Measurements from ENCODE around the gene SMURF1. TPM values are rescaled to one million over a fixed set of nuclear protein-coding genes. Genes with fewer than 3 reads are reported as not detected.

SMURF1 gene
- total and polyA plus RNA-seq, 4 donors: 2.9 to 16.8 (median 5.9) TPM

DNA sequence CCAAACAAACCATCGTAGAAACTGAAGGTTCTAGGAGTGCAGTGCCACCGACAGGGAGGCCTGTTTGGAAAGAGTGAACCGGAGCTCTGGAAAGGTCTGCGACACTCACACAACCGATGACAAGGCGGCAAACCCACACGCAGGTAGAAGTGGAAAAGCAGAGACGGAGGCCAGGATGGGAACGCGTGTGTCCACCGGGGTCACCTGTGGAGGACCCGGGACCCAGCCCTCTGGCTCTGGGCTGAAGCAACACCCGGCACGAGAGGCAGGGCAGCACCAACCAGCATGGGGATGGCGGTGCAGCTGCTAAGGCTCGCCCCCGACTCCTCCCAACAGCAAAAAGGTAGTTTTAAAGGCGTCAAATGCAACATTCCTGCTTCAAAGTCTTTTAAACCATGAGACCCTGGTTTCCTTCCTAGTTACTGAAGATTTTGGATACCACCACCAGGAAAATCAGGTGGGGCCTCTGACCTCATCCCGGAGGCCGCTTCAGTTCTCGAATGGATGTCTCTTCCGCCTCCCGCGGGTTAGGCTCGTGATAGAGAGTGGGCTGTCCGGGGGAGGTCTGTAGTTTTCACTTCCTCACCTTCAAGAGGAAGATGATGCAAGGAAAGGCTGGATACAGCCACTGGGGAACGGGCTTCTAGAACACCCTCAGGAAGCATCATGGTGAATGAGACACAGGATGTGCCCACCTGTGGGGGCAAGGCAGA, 115.5 kb downstream of the SMURF1 start:
- DNase-seq (ENCODE audit: low spot score): no peak
- Histone ChIP-seq H3K9me3 (ENCODE audit: control insufficient read depth in 4 of 4, low read length in 3 of 4) (no peaks in the 10 kb centered on the region), H3K27ac (ENCODE audit: low read depth in 1 of 2, low read length in 2 of 2) (no peak overlapping the region), H3K4me3 (ENCODE audit: low read depth in 1 of 3, low read length in 3 of 3) (no peak overlapping the region), H3K27me3 (ENCODE audit: control insufficient read depth in 4 of 4, insufficient read depth in 4 of 4, low read length in 3 of 4) (no peaks in the 10 kb centered on the region), H3K9ac (ENCODE audit: low read depth in 1 of 2, low read length in 2 of 2) (no peak overlapping the region), H3K4me1 (ENCODE audit: control insufficient read depth in 4 of 4, insufficient read depth in 4 of 4, low read length in 3 of 4) (peaks cover 0 to 6% (median 2%) of the 10 kb centered on the region in 4 donors), H3K36me3 (ENCODE audit: control insufficient read depth in 4 of 4, insufficient read depth in 3 of 4, low read depth in 1 of 4, low read length in 3 of 4) (peaks cover 8 to 50% (median 30%) of the 10 kb centered on the region in 4 donors)
- WGBS: 96% methylated on average over 27 of the region's 27 CpGs
- TF ChIP-seq TAF1 (conservative IDR thresholded peaks at IDR 0.05) (no peak), MAX (IDR thresholded peaks at IDR 0.05) (no peak), RAD21 (IDR thresholded peaks at IDR 0.05) (no peak), HNF4A (conservative IDR thresholded peaks at IDR 0.05) (no peak)

GRCh38 chr7:99027841-99028240, 116.1 kb downstream of the SMURF1 start:
- H3K27ac ChIP-seq (ENCODE audit: low read depth in 1 of 2, low read length in 2 of 2): no peak overlapping the region
- TF ChIP-seq NR2F2 (IDR thresholded peaks at IDR 0.05): no peak
- TF ChIP-seq TAF1 (conservative IDR thresholded peaks at IDR 0.05): no peak
- TF ChIP-seq MAX (IDR thresholded peaks at IDR 0.05): no peak
- TF ChIP-seq GABPA (IDR thresholded peaks at IDR 0.05 in 1 of 2, conservative IDR thresholded peaks at IDR 0.05 in 1 of 2): no peak
- no peak for TF ChIP-seq RXRA (IDR thresholded peaks at IDR 0.05)
- TF ChIP-seq, protein P1, sequence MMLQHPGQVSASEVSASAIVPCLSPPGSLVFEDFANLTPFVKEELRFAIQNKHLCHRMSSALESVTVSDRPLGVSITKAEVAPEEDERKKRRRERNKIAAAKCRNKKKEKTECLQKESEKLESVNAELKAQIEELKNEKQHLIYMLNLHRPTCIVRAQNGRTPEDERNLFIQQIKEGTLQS (IDR thresholded peaks at IDR 0.05): no peak
- TF ChIP-seq, protein P2, sequence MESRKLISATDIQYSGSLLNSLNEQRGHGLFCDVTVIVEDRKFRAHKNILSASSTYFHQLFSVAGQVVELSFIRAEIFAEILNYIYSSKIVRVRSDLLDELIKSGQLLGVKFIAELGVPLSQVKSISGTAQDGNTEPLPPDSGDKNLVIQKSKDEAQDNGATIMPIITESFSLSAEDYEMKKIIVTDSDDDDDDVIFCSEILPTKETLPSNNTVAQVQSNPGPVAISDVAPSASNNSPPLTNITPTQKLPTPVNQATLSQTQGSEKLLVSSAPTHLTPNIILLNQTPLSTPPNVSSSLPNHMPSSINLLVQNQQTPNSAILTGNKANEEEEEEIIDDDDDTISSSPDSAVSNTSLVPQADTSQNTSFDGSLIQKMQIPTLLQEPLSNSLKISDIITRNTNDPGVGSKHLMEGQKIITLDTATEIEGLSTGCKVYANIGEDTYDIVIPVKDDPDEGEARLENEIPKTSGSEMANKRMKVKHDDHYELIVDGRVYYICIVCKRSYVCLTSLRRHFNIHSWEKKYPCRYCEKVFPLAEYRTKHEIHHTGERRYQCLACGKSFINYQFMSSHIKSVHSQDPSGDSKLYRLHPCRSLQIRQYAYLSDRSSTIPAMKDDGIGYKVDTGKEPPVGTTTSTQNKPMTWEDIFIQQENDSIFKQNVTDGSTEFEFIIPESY (IDR thresholded peaks at IDR 0.05): no peak
- TF ChIP-seq FOXA2 (IDR thresholded peaks at IDR 0.05): no peak
- peaks cover 0 to 6% (median 2%) of the 10 kb centered on the region in 4 donors for H3K4me1 ChIP-seq (ENCODE audit: control insufficient read depth in 4 of 4, insufficient read depth in 4 of 4, low read length in 3 of 4)
- H3K36me3 ChIP-seq (ENCODE audit: control insufficient read depth in 4 of 4, insufficient read depth in 3 of 4, low read depth in 1 of 4, low read length in 3 of 4): peaks cover 6 to 44% (median 27%) of the 10 kb centered on the region in 4 donors
- 97% methylated on average over 20 of the region's 20 CpGs for WGBS
- H3K27me3 ChIP-seq (ENCODE audit: control insufficient read depth in 4 of 4, insufficient read depth in 4 of 4, low read length in 3 of 4): no peaks in the 10 kb centered on the region
- H3K9ac ChIP-seq (ENCODE audit: low read depth in 1 of 2, low read length in 2 of 2): no peak overlapping the region
- no peak overlapping the region for H3K4me3 ChIP-seq (ENCODE audit: low read depth in 1 of 3, low read length in 3 of 3)
- no peak for DNase-seq (ENCODE audit: low spot score)
- no peaks in the 10 kb centered on the region for H3K9me3 ChIP-seq (ENCODE audit: control insufficient read depth in 4 of 4, low read length in 3 of 4)

DNA sequence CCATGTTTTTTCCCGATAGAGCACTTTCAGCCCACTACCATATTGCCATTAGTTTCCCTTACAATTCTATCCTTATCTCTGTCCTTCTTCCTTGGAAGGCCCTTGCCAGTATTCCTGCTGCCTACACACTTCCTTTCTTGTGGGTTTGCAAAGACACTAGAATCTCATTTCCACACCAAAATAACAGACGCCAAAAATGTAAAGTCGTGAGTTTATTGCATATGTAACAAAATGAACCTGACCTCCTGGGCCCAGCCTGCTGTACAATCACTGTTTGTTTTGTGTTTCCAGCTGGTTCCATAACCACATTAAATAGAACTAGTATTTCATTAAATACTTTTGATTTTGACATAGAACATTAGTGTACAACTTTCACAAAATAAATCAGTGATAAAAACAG, 116.7 kb downstream of the SMURF1 start:
- Histone ChIP-seq H3K36me3 (ENCODE audit: control insufficient read depth in 4 of 4, insufficient read depth in 3 of 4, low read depth in 1 of 4, low read length in 3 of 4) (peaks cover 5 to 41% (median 24%) of the 10 kb centered on the region in 4 donors), H3K4me1 (ENCODE audit: control insufficient read depth in 4 of 4, insufficient read depth in 4 of 4, low read length in 3 of 4) (peaks cover 0 to 6% (median 2%) of the 10 kb centered on the region in 4 donors), H3K27ac (ENCODE audit: low read depth in 1 of 2, low read length in 2 of 2) (no peak overlapping the region), H3K27me3 (ENCODE audit: control insufficient read depth in 4 of 4, insufficient read depth in 4 of 4, low read length in 3 of 4) (no peaks in the 10 kb centered on the region), H3K9me3 (ENCODE audit: control insufficient read depth in 4 of 4, low read length in 3 of 4) (no peaks in the 10 kb centered on the region), H3K4me3 (ENCODE audit: low read depth in 1 of 3, low read length in 3 of 3) (no peak overlapping the region), H3K9ac (ENCODE audit: low read depth in 1 of 2, low read length in 2 of 2) (no peak overlapping the region)
- TF ChIP-seq FOXA1 (IDR thresholded peaks at IDR 0.05): no peak
- DNase-seq (ENCODE audit: low spot score): no peak
- 64% methylated on average over 3 of the region's 3 CpGs for WGBS
